ENCODE measurements around the gene CPT1A. TPM values are rescaled to one million over a fixed set of nuclear protein-coding genes. Genes with fewer than 3 reads are reported as not detected.

CPT1A gene
- total RNA-seq, 1 donor from 2014 or later: 56.6 TPM

DNA sequence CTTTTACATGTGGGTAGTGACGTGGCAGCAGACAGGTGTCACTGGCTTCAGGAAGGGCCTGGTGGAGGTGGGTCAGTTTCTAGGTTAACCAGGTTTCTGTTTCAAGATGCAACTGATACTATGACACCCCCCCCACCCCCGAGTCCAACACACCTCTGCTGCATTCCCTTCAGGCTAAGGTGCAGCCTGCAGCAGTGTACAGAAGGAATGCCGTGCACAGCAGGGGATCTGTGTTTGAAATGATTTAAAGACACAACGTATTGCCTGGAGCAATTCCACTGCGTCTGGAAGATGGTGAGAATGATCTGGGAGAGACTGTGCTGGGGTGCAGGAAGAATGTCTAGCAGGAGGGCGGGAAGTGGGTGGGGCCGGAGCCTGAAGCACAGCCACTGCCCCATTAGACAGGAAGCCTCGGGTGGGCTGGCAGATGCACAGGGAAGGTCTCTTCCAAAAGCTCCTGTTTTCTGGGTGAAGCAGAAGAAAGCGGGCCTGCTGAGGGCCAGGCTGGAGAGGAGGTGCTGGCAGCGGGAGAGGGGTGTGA lies 78.5 kb downstream of the CPT1A start:
- DNase-seq (ENCODE audit: low spot score): no peak
- ATAC-seq: no peak

DNA sequence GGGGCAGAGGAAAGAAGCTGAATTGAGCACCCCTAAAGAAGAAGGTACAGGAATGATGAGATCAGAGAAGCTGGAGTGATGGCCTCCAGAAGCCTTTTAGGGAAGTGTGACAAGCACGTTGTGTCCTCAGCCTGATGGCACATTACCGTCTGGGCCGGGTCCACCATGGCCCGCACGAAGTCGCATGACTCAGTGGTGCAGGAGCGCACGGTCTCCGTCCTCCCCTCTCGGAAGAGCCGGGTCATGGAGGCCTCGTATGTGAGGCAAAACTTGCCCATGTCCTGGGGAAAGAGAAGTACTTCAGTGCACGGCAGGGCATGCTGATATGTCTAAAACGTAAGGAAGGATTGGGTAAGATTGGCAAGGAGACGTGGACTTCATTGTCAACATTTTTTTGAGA lies 79.2 kb downstream of the CPT1A start:
- ATAC-seq: no peak
- no peak for DNase-seq (ENCODE audit: low spot score)

DNA sequence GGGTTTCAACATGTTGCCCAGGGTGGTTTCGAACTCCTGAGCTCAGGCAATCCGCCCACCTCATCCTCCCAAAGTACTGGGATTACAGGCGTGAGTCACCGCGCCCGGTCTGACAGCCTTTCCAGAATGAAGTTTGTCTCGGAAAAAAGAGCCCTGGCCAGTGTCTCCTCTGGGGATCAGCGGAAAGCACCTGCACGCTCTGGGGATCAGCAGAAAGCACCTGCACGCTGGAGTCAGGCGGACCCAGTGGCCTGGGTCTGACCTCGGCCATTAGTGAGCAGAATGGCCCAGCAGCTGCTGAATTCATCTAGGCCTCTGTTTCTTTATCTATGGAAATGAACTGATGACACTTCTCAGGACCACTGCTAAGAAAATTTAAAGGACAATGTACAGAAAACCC lies 79.9 kb downstream of the CPT1A start:
- ATAC-seq (no peak), DNase-seq (ENCODE audit: low spot score) (no peak)

DNA sequence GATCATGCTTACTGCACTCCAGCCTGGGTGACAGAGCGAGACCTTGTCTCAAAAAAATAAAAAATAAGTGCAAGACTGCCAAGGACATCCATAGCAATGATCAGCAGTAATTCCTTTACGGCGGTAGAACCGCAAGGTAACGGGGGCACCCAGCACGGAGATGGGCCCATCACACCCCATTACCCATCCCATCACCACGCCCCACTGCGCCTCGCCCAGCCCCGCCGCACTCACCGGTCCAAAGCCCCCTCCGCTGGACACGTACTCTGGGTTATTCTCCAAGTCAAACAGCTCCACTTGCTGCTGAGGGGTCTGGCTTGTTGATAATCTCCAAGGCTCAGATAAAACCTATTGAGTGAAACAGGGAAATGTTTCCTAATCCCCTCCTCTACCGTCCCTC lies 81.7 kb downstream of the CPT1A start:
- no peak for ATAC-seq
- DNase-seq (ENCODE audit: low spot score): no peak

DNA sequence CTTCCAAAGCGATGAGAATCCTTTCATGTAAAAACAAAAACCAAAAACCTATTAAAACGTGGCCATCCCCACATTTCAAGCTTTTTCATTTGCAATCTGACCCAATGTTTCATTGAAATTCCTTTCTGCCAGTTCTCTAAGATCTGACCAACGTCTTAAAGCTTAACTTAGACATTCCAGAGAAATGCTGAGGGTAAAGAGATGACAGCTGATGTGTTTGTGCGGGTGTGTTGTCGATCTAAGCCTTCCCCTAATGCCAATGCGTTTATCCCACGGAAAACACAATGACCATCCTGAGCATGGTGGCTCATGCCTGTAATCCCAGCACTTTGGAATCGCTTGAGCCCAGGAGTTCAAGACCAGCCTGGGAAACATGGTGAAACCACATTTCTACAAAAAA lies 84.0 kb downstream of the CPT1A start:
- DNase-seq (ENCODE audit: low spot score) (no peak), ATAC-seq (no peak)

DNA sequence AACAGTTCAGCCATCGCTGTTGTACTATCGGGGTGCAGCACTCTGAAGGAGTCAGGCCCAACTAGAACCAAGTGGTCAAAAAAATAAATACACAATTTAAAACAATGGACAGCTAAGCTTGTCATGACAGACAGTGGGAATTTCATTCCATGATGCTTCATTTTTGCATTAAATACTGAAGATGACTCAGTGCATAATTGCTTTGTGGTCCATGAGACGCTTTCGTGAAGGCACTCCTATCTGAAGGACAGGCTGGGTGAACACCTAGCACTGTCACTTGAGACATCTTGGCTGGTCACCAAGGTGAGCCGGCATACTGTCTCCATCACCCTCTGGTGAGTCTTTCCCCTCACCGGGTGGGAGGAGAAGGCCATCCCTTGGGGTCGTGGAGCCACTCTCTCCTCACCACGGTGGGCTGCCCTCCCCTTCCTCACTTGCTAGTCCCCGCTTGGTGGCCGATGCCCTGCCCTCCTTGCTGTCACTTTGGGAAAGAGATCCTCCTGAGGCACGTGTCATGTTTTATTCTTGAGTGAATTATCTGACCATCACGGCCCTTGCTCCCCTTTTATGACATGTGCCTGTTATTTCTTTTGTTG lies 85.4 kb downstream of the CPT1A start:
- ATAC-seq: no peak
- DNase-seq (ENCODE audit: low spot score): no peak

DNA sequence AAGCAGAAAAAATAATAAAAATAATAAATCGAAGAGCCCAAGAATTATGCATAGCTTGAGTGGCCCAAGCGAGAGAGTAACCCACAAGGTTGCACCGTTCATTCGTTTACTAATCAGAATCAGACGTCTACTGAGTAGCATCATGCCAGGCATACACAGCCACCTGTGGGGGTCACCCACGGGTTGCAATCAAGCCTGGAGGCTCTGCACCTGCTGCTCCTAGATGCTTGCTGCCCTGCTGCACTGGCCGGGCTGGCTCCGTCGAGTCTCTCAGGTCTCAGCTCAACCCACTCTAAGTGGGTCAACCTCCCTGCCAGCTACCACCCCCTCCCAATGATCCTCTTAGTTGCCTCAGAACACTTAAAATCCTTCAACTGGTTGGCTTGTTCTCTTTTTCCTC lies 88.4 kb downstream of the CPT1A start:
- DNase-seq (ENCODE audit: low spot score) (no peak), ATAC-seq (no peak)

DNA sequence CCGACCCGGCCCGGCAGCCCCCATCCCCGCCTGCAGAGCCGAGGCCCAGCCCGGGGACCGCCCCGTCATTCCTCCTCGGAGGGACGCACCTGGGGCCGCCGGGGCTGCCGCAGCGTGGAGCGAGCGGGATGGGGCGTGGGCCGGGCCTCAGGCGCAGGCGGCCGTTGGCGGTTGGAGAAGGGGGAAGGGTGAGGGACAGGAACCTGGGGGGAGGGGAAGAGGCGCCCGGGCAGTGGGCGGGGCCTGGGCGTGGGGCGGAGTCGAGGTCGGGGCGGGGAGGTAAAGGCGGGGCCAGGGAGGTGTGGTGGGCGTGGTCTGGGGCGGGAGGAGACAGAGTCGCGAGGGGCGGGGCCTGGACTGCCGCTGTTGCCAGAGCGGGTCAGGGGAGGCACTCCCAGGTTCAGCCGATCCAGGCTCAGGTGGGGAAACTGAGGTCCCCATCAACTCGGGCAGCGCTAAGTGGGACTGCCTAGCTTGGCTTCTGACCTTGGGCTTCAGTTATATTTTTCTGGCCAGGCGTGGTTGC lies 90.3 kb downstream of the CPT1A start, which contains the start of gene TESMIN:
Gene TESMIN (minus strand): TSS at position 190 of the 526 bp plus-strand sequence. CDS start 860 bp downstream, outside the sequence.
- ATAC-seq: peak; percentile 98
- peak; percentile 92 for DNase-seq (ENCODE audit: low spot score)

DNA sequence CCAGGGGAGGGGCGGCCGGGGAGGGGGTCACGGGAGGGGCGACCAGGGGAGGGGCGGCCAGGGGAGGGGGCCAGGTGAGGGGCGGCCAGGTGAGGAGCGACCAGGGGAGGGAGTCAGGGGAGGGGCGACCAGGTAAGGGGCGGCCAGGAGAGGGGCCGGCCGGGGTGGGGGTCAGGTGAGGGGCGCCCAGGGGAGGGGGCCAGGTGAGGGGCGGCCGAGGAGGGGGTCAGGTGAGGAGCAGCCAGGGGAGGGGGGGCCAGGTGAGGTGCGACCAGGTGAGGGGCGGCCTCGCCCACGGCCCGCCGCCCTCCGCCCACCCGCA lies 90.8 kb downstream of the CPT1A start:
- ATAC-seq: no peak
- DNase-seq (ENCODE audit: low spot score): no peak

DNA sequence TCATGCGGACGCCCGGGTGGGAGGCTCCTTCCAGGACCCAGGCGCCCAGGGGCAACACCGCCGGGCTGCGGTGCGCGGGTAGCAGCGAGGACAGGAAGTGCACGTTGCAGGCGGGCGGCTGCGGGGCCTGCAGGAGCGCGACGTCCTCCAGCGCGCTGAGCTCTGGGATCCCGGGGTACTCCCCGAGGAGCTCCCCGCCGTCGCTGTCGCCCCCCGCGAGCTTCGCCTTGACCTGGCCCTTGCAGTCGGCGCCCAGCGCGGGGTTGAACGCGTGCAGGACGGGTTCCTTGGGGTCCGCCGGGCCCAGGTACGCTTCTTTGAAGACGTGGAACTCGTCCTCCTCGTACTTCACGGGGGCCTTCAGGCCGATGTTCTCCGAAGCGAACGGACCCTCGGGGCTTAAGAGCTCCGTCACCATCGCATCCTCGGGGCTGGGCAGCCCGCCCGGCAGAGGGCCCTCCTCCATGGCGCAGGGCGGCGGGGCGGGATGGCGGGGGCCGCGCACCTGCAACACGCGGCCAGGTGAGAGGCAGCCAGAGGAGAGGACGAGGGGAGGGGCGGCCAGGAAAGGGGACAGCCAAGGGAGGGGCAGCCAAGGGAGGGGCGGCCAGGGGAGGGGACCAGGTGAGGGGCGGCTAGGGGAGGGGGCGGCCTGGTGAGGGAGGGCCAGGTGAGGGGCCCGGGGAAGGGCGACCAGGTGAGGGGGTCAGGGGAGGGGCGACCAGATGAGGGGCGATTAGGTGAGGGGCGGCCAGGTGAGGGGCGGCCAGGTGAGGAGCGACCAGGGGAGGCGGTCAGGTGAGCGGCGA lies 91.3 kb downstream of the CPT1A start:
- no peak for ATAC-seq
- no peak for DNase-seq (ENCODE audit: low spot score)

DNA sequence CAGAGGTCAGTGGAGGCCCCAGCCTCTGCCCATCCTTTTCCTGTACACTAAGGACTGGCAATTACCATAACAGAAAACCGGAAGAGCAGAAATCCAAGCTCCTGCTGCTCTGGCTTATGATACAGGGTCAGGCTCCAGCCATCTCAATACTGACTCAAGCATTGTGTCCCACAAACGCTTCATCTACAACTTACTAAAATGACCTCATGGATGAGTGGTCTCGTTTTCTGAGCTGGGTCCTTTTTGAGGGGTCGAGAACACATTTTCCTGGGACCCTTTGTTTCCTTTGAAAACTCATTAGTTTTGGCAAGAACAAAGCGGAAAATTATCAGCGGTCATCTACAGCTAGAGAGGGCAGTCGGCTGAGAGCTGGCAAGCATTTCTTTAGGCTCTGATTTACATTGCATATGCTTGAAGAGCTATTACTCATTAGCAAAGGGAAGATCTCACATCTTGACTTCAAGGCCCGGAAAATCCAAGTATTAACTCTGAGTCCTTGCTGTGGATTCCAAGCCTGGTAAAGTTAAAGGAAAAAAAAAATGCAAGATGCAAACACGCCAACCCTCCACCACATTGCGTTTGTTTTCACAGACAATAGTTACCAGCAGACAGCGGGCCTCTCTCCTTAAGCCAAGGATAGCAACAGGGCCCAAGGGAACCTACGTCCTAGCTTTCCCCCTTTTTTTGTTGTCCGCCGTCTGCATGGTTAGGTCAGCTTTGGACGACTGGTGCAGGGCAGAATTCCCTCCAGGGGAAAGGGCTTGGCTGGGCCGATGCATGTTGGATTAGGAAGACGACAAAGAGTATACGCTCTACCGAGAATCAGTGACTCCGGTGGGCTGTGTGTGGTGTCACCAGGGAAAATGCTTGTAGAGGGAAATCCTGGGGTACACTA lies 92.2 kb downstream of the CPT1A start:
- DNase-seq (ENCODE audit: low spot score) (no peak), ATAC-seq (no peak)

DNA sequence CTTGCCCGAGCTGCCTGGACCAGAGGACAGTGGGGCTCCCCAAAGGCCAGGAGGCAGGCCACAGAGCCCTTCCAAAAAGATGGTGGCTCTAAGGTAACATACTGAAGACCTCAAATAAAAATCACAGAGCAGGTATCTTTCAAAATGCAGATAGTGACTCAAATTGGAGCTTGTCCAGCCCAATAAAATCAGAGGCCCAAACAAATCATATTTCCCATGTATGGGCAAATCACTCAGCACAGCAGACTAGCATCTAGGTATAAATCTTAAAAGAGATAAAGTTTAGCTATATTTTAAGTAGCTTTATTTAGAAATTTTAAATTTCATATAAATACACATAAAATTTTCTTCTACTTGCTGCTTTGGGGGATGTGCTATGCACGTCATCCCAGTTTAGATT lies 93.7 kb downstream of the CPT1A start:
- DNase-seq (ENCODE audit: low spot score): no peak
- no peak for ATAC-seq

DNA sequence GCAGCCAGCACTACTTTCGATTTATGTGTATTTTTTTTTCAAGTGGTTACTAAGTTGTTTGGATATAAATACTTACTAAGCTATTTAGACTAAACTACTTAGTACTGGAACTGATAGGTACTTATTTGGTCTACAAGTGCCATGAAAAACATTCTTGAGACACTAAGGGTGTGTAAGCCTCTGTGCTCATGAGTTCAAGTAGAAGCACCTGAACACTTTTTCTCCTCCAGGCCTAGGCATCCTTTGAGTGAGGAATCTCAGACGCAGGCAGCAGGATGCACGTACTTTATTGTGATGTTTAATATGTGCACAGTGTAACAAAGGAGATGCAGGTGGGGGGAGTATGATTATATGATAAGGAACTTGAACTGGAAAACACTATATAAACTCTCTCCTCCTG lies 98.2 kb downstream of the CPT1A start:
- DNase-seq (ENCODE audit: low spot score) (no peak), ATAC-seq (no peak)

DNA sequence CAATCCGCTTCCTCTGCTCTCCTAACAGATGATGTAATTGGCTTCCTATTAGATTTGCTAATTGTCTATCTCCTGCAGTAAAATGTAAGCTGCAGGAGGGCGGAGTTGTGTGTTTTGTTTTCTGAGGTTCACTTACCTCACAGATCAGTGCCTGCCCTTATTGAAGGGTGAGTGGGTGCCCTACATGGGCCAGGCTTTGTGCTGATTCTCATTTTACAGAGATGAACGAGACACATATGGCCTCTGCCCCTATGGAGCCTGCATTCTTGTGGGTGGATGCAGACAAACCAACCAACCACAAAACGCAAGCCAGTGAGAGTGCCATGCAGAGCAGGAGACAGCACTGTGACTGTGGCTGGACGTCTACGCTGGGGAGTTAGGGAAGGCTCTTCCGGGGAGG lies 100.3 kb downstream of the CPT1A start:
- ATAC-seq (no peak), DNase-seq (ENCODE audit: low spot score) (no peak)

DNA sequence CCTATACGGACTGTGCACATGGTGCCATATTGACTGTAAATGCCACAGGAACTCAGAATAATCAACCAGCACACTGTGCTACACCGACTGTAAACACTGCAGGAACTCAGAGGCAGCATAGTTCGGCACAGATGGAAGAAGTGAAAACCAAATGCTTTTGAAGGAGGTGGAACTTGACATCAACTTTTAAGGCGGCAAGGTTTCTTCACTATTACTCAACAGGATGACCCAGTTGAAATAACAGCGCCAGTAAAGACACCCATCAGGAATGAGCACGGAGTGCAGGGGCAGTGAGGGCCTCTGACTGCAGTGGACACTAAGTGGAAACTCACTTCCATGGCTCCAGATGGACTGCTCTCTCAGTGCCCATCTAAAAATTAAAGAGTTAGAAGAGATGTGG lies 106.1 kb downstream of the CPT1A start:
- ATAC-seq: peak; percentile 13

DNA sequence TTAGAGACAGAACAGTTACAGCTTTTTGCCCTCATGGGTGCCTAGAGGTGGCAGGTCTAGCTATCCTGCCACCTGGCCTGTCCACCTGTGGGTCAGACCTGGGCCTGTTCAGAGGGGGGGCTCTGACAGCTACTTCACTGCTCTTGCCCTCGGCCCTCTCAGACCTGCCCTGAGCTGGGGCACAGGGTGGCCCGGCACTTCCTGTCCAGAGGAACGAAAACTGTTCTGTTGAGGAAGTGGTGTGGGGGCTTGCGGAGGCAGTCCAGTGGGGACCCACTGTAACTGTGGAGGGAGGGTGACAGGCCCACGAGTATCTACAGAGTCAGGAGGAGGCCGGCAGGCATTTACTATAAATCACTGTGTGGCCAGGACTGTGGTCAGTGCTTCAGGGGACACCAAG lies 106.6 kb downstream of the CPT1A start:
- DNase-seq (ENCODE audit: low spot score) (no peak), ATAC-seq (no peak)

More for the DNA sequence above, 106.1 kb downstream of the CPT1A start:
- no peak for DNase-seq (ENCODE audit: low spot score)

DNA sequence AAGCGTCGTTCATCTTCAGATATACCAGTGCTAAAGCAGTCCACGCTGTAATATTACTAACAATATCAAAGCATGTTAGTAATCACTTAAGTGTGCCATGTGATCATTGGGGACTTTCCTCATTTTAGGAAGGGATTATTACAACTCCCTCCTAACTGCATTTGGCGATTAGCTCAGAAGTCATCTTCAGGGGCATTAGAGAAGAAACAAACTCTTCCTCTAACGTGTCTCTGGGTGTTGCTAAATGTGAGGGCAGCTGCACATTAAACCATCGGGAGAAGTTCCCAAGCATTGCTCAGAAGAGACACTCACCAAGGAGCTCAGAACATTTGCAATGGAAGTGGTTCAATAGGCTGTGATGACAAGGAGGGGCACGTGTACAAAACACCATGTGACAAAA lies 107.6 kb downstream of the CPT1A start:
- no peak for ATAC-seq
- DNase-seq (ENCODE audit: low spot score): no peak

DNA sequence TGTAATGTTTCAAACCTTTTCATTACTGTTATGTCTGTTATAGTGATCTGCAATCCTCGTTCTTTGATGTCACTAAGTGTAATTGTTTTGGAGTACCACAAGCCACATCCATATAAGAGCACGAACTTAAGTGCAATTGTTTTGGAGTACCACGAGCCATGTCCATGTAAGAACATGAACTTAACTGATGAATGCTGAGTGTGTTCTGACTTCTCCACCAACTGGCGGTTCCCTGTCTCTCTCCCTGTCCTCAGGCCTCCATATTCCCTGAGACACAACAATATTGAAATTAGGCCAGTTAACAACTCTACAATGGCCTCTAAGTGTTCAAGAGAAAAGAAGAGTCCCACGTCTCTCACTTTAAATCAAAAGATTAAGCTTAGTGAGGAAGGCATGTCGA lies 113.9 kb downstream of the CPT1A start:
- ATAC-seq (no peak), DNase-seq (ENCODE audit: low spot score) (no peak)

DNA sequence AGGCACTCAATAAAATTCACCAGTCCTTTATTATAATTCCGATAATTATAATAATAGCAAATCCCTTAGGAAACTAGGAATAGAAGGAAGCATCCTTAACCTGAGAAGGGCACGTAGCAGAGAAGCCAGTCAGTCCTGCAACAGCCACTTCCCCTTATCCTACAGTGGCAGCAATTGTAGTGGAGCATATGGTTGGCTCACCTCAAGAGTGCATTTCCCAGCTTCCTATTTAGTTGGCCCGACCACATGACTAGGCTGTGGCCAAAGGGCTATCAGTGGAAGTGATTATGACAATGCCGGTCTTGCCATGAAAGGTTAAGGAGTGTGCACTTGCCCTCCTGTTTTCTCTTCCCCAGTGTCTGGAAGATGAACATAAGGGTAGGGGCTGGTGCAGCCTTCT lies 117.4 kb downstream of the CPT1A start:
- ATAC-seq (no peak), DNase-seq (ENCODE audit: low spot score) (no peak)

DNA sequence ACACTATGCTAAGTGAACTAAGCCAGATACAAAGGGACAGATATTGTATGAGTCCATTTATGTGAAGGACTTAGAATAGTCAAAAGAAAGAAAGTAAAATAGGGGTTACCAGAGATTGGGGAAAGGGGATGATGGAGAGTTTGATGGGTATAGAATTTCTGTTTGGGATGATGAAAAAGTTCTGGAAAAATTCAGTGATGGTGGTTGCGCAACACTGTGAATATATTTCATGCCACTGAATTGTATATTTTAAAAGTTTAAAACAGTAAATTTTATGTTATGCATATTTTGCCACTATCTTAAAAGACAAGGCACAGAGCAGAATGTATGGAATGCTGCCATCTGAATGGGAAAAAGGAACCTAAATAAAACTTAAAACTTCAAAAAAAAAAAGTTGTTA lies 119.6 kb downstream of the CPT1A start:
- no peak for ATAC-seq
- no peak for DNase-seq (ENCODE audit: low spot score)

DNA sequence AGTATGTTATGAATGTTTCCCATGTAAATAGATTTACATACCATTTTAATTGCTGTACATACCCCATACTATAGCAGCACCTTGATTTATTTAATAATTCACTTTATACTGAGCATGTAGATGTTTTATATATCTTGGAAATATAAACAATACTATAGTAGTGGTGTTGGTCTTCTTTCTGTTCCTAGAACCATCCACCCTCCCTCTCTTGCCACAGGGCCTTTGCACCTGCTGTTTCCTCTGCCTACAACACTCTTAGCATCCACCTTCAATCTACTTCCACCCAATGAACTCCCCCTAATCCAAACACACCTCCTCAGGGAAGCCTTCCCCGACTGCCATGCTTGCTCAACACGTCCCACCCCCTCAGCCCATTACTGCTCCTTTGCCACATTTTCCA lies 120.6 kb downstream of the CPT1A start:
- DNase-seq (ENCODE audit: low spot score): no peak
- no peak for ATAC-seq
